M059J (cell line): ENCODE results near the gene AMOTL1. TPM values are rescaled to one million over a fixed set of nuclear protein-coding genes. Genes with fewer than 3 reads are reported as not detected.
"Not testable (repeated sequence)": the region's sequence is repeated elsewhere in the genome, so short reads cannot be mapped to it uniquely, and the experiment has no call there.

Experiments used
- DNase-seq: peaks from one replicate; pipeline ENCODE4 v3.0.0-alpha.2; 2012; ENCODE audit warnings: low read depth
- total RNA-seq: library from RNA; depleted of rRNA; stranded (reverse); fragments of >200 nt; shearing (Covaris generic); gene quantifications from 2 replicates; pipeline ENCODE4 v1.2.3, GENCODE V29; 2014

AMOTL1 gene
- total RNA-seq, 1 experiment from 2014 or later: 18.9 TPM

- DNase-seq: no peak
These were observed 53.3 kb downstream of the AMOTL1 start for GRCh38 chr11:94821439-94821838.

GRCh38 chr11:94822080-94822479 lies 53.9 kb downstream of the AMOTL1 start:
- no peak for DNase-seq

GRCh38 chr11:94823102-94823732 lies 55.1 kb downstream of the AMOTL1 start:
- DNase-seq: no peak

GRCh38 chr11:94825031-94825430 lies 56.9 kb downstream of the AMOTL1 start:
- DNase-seq: no peak

- no peak for DNase-seq
These were observed 57.3 kb downstream of the AMOTL1 start for GRCh38 chr11:94825481-94825880.

- DNase-seq: no peak
These were observed 58.3 kb downstream of the AMOTL1 start for GRCh38 chr11:94826415-94826814.

- no peak for DNase-seq
These were observed 59.9 kb downstream of the AMOTL1 start for GRCh38 chr11:94828088-94828487.

GRCh38 chr11:94830722-94831510 lies 62.8 kb downstream of the AMOTL1 start:
- no peak for DNase-seq

GRCh38 chr11:94831529-94831928 lies 63.4 kb downstream of the AMOTL1 start:
- no peak for DNase-seq

- DNase-seq: no peak
These were observed 64.6 kb downstream of the AMOTL1 start for GRCh38 chr11:94832604-94833235.

GRCh38 chr11:94834911-94835593 lies 66.9 kb downstream of the AMOTL1 start:
- DNase-seq: peak; percentile 5

- DNase-seq: peak; percentile 14
These were observed 67.4 kb downstream of the AMOTL1 start for GRCh38 chr11:94835594-94835927.

- no peak for DNase-seq
These were observed 69.2 kb downstream of the AMOTL1 start for GRCh38 chr11:94837317-94837716.

- DNase-seq: no peak
These were observed 70.0 kb downstream of the AMOTL1 start for GRCh38 chr11:94838027-94838731.

- no peak for DNase-seq
These were observed 72.1 kb downstream of the AMOTL1 start for GRCh38 chr11:94840209-94840608.

- no peak for DNase-seq
These were observed 75.9 kb downstream of the AMOTL1 start for GRCh38 chr11:94844031-94844430.

- peak; percentile 13 for DNase-seq
These were observed 77.5 kb downstream of the AMOTL1 start for GRCh38 chr11:94845622-94846021.

- no peak for DNase-seq
These were observed 81.7 kb downstream of the AMOTL1 start for GRCh38 chr11:94849839-94850238.

GRCh38 chr11:94851864-94852636 lies 83.9 kb downstream of the AMOTL1 start:
- DNase-seq: no peak

GRCh38 chr11:94853288-94853687 lies 85.1 kb downstream of the AMOTL1 start:
- DNase-seq: not testable (repeated sequence)

GRCh38 chr11:94853836-94854235 lies 85.7 kb downstream of the AMOTL1 start:
- no peak for DNase-seq
